Medulla oblongata (tissue), 1 donor: ENCODE data around the gene CRYGC.
A peak's percentile ranks its signal among the peaks of the same experiment; 100 is the strongest.

Experiments used
- DNase-seq: peaks from one replicate; pipeline ENCODE4 v3.0.0-alpha.2; 2015; ENCODE audit errors: extremely low spot score

CRYGC gene, protein sequence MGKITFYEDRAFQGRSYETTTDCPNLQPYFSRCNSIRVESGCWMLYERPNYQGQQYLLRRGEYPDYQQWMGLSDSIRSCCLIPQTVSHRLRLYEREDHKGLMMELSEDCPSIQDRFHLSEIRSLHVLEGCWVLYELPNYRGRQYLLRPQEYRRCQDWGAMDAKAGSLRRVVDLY

DNA sequence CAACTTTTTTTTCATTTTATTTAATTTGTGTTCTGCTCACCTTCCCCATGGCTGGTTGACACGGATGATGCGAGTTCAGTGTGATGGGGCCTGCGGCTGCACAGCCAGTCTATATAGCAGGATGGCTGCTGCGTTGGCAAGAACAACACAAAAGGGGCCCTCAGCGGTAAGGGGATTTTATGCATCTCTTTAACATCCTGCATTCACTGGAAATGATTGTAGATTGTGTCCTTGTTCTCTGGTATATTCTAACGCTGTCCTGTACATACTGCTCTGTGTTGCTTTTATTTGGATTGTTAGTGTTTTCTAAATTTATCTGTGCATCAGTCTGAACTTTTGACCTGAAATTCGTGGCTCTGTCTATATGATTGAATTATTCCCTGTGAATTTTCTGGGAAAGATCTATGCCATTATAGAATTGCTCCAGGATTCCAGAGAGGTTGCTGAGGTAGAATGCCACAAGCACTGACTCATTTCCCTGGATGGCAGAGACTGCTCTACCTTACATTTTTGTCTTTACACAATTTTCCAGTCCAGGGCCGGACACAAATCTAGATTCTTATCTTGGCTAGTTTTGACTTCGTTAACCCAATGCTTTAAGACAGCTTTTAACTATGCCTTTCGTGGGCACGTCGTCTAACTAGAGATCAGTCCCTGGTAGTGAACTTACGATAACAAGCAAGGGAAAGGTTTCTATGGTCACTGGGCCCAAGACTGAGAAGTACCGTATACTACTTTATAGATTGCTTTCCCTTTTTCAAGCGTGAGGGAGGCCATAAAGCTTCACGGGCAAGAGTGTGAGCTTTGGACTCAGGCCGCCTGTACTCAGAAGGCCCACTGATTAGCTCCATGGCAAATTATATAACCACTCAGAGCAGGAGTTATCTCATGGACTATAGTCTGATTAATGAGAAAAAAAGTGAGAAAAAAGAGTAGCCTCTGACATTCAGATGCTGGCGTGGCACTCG is at the start of gene CRYGC:
TSS of gene CRYGC (minus strand) at position 85 of the 968 bp plus-strand sequence. CDS start at position 49, 36 bp downstream.
- no peak for DNase-seq

DNA sequence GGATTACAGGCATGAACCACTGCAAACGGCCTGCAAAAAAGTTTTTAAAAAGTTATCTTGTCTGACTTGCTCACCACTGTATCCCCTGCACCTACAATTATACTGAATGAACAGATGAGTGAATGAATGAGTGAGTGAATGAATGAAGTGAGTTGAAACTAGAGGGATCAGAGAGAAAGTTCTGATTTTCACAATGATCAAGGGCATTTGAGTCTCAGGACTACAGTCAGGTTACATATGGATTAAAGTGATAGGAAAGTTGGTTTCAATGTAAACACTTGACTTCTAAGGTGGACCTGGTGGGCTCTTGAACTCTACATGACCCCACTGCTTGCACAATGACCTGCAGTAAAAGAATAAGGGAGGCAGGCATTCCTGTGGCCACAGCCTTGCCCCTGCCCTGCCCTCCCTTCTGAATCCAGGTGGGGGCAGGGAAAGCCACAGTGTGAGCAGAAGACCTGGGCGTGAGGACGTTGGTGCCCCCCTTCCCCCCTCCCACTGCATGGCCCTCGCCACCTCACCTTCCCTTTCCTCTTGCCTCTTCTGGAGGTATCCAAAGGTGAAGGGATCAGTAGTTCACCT is 49.5 kb upstream of the CRYGC start:
- no peak for DNase-seq

- DNase-seq: peak; percentile 44
These were observed 46.2 kb upstream of the CRYGC start for GRCh38 chr2:208175840-208176153.

- peak; percentile 96 for DNase-seq
These were observed 45.6 kb upstream of the CRYGC start for GRCh38 chr2:208175069-208175839.

DNA sequence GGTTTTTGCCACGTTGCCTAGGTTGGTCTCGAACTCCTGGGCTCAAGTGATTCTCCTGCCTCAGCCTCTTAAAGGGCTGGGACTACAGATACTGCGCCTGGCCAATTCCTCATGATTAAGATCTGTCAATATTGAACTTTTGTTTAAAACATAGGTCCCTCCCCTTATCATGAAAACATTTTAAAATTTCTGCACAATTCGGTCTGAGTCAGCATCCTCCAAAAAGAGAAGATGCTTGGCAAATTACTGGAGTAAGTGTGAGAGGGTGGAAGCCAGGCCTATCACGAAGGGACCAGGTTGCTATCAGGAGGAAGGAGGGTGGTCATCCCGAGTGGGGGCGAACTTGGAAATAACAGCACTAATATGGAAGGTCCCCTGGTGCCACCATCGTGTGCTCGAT is 44.5 kb upstream of the CRYGC start:
- no peak for DNase-seq

DNA sequence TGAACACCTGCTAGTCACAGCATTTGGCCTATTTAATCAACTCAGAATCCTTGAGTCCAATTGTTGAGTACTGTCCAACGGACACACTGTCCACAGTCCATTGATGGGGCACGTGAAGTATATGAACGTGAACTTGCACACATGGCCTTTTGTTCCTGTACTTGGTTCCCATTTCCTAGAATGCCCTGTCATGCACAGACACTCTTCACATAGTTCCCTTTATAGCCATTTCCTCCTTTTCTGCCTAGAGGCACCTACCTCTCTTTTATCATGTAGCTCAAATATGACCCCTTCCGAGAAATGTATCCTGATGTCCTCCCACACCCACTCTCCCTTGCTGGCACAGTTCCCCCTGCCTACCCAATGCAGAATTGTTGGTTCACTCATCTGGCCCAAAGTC is 42.5 kb upstream of the CRYGC start:
- DNase-seq: peak; percentile 19

GRCh38 chr2:208164951-208165755 is 35.5 kb upstream of the CRYGC start:
- no peak for DNase-seq

DNA sequence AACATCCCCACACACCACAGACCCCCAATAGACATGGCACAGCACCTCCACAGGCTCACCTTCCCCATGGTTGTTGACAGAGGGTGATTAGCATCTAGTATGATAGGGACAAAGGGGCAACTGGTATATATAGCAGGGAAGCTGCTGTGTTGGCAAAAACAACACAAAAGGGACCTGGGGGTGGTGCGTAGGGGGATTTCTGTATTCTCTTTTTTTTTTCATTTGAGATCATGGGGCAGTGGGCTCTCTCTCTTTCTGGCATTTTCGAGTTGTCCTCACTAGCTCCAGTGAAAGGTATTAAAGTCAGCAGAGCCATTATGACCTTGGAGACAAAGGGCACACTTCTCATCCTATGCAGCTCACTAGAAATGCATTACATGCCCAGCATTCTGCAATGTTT is 33.9 kb upstream of the CRYGC start, which contains the start of gene CRYGA:
TSS of gene CRYGA (minus strand) at position 101 of the 400 bp plus-strand sequence. CDS start at position 68, 33 bp downstream.
- no peak for DNase-seq

GRCh38 chr2:208156439-208156838 is 26.8 kb upstream of the CRYGC start:
- DNase-seq: no peak

GRCh38 chr2:208153156-208153555 is 23.5 kb upstream of the CRYGC start:
- no peak for DNase-seq

GRCh38 chr2:208150956-208151355 is 21.3 kb upstream of the CRYGC start:
- DNase-seq: no peak

DNA sequence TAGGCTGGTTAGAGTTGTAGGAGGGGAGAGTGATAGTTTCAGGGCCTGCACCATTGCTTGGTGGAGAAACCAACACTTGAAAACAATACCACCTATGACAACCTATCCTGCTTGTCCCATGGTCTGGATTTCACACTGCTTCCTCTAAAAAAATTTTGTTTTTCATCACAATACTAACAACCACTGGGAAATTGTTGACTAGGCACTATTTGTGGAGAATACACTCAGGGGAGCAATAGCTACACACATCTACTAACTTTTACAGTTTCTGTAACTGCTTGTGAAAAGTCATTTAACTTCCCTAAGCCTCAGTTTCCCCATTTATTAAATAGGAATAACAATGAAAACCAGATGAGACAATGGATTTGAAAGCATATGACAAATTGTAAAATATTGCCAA is 20.5 kb upstream of the CRYGC start:
- no peak for DNase-seq

DNA sequence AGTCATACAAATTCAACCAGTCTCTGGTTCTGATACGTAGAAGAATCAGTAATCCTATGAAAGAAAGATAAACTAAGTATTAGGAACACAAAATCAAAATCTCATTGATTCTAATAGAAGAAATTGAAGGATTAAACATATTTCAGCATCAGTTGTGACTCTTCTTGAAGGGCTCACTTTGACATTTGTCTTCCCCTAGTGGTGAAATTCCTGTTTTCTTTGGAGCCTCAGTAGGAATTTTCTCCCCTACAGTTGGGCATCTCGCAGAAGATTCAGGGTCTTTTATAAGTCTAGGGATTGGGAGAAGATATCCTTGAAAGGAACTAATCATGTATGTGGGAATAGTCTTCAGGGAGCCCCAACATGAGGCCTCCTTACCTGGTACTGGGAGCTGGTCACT is 19.2 kb upstream of the CRYGC start:
- no peak for DNase-seq

DNA sequence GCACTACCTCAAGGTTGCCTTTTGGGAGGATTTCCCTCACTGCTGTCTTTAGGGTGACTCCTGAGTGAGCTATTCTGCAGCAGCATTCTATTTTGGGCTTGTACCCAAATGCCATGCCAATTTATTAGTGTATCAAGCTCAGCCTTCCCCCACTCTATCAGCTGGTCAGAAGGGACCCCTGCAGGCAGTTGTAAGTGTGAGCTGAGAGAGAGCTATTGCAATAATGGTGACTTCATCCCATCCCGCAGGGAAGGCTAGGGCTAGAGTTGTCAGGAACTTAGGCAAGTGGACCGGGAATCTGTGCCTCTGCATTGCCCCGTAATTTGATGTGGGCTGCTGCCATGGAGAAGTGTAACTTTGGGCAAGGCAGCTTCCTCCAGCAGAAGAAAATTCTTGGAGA is 18.1 kb upstream of the CRYGC start:
- no peak for DNase-seq

DNA sequence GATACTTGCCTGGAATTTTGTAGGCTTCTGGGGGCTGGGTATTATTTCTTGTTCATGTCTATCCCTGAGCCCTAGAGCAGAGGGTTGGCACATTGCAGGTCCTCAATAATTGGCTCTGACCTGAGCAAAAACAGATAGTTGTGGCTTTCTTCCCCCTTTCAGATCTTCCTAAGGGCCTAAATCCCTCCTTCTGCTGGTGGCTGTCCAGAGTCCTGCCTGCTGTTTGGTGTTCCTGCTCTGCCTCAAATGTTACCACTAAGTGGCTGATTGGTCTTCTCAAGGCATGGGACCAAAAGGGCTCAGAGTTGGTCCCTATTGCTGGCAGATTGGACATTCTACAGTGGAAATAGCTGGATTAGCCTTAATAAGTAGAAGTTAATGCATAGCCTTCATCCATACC is 17.4 kb upstream of the CRYGC start:
- DNase-seq: no peak

GRCh38 chr2:208146006-208146405 is 16.4 kb upstream of the CRYGC start, which contains the start of gene CRYGB:
Gene CRYGB, minus strand, starts transcription at chr2:208146158. Its CDS starts 38 bp downstream, at chr2:208146120.
- DNase-seq: no peak

DNA sequence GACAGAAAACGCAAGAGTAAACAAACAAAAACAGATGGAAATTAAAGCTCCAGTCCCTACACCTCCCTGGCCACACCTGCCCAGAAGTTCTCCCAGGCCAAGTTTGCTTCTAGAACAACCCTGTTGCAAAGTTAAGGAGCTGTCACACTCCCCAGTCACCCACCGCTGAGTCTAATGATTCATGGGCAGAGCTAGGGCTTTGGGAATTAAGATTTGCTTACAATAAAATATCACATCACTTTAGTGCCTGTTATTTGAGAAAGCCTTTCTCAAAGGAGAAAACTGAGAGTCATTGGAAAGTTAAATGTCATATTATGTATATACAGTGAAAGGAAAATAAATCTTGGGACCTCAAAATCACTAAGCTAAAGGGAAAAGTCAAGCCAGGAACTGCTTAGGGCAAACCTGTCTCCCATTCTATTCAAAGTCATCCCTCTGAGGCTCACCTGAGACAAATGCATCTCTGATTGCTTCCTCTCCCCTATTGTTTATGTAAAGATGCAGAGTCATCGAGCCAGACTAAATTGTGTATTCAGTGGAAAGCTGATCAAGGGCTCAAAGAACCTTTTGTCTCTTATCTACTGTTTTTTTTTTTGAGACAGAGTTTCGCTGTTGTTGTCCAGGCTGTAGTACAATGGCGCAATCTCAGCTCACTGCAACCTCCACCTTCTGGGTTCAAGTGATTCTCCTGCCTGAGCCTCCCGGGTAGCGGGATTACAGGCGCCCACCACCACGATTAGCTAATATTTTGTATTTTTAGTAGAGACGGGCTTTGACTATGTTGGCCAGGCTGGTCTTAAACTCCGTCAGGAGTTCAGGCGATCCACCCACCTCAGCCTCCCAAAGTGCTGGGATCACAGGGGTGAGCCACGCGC is 13.5 kb upstream of the CRYGC start:
- no peak for DNase-seq

GRCh38 chr2:208142240-208142924 is 12.8 kb upstream of the CRYGC start:
- DNase-seq: no peak

- no peak for DNase-seq
These were observed 9.8 kb upstream of the CRYGC start for GRCh38 chr2:208139447-208139846.
